CD1c-positive myeloid dendritic cell (primary cell): ENCODE results near the gene GOT1.

Experiments
- DNase-seq: peaks from one replicate; pipeline ENCODE4 v3.0.0-alpha.2; 2016; ENCODE audit errors: extremely low spot score

The GOT1 gene

DNA sequence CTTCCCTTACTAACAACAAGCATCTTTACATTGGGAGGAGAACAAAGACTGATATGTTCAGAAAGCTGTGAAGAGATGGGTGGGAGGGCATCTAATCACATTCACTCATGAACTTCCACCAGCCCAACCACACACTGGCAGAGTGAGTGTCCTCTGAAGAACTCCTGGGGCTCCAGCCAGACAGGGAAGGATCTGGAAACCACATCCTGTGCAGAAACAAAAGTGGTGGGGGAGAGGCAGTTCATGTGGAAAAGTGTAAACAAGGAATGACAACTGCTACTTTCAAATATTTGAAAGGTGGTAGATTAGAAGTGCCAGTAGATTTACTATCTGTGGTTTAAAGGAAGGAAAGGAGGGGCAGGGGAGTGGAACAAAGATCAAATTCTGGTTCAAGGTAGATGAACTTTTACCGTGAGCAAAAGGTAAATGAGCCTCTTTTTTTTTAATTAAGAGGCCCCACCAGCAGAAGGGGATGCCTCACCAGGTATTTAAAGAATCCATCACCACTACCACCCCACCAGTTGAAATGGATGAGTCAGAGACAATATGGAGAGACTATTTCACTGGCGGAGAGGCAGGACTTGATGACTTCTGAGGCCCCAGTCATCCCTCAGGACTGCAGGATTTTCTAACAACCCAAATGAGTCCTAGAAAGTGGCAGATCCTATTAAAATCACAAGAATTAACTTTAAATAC, 34.5 kb downstream of the GOT1 start:
- DNase-seq, result no peak

GRCh38 chr10:99394761-99395386, 35.5 kb downstream of the GOT1 start:
- no peak for DNase-seq

GRCh38 chr10:99394256-99394655, 36.2 kb downstream of the GOT1 start:
- DNase-seq, result no peak

GRCh38 chr10:99393683-99394082, 36.7 kb downstream of the GOT1 start:
- no peak for DNase-seq

DNA sequence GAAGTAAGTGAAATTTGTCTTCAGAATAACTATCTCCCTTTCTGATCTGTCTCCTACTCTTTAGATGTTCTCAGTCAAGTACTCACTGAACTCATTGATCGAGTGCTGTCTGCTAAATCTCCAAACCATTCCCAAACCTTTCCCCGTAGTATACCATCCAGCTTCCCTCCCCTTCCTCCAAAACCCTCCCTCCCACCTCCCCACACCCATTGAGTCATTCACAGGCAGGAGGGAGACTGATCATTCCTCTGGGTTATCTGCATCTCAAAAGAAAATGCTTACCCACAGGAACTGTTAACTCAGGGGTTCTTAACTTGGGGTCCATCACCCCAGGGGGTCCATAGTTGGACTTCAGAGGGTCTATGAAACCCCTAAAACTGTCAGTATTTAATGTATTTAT, 37.4 kb downstream of the GOT1 start:
- no peak for DNase-seq

DNA sequence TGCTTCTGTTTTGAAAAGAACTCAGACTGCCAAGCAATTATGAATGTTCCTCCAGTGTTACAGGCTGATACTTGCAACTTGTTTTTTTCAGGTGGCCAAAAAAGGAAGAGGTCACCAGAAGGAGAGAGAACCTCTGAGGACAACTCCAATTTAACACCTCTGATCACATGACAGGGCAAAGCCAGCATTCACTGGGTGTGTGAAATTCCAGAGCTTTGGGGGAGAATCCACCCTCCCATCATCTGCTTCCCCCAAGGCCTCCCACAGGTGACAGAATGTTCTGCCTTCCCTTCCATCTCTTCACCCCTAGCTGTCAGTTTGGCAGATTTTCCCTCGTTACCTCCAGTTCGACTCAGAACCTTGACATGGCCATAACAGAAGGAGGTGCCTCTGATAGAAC, 39.1 kb downstream of the GOT1 start:
- DNase-seq, result no peak

- no peak for DNase-seq
Measured at GRCh38 chr10:99389729-99390480, 40.5 kb downstream of the GOT1 start.

DNA sequence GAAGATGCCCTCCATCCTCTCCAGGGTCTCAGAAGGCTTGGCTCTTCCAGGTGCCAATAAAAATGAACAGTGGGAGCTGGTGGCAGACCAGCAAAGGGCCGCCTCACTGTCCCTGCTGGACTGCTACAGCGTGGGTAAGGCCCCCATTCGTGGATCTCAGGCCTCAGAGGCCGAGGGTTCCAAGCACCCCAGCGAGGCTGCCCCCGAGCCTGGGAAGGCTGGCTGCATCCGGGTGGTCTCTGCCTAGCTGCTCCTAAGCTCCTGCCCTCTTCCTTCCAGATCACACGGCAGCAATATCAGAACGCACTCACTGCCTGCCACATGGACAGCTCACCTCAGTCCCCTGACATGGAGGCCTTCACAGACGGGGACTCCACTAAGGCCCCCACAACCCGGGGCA, 42.9 kb downstream of the GOT1 start:
- DNase-seq, result no peak

DNA sequence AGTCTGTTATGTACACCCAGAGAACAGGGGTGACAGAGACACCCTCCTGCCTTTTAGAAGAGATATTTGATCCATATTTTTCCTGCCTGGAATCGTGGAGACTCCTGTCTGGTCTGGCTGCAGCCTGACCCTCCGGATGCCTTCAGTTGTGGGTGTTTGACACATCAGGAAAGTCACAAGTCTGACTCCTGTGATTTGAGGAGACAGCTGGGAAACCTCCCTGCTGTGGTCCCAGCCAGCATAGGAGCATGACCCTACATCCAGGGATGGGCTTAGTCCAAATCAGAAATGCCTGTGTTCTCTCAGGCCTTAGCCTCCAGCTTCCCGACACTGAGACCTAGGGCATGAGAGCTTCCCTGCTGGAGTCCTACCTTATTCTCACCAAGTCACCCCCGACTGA, 43.4 kb downstream of the GOT1 start:
- no peak for DNase-seq

DNA sequence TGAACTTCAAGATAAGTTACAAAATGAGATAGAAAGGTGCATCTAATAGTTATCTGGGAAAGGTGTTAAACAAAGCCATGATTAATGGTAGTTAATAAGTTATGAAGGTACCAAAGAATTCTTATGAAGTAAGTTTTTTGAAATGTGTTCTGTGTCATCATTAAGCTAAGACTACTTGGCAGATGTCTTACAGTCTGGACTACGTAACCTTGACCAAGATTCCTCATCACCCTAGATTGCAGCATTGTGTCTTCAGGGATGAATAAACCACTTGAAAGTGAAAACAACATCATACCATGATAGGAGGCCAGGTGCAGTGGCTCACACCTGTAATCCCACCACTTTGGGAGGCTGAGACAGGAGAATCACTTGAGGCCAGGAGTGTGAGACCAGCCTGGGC, 48.2 kb downstream of the GOT1 start:
- DNase-seq, result no peak

- no peak for DNase-seq
Measured at GRCh38 chr10:99375426-99375825, 55.0 kb downstream of the GOT1 start.

DNA sequence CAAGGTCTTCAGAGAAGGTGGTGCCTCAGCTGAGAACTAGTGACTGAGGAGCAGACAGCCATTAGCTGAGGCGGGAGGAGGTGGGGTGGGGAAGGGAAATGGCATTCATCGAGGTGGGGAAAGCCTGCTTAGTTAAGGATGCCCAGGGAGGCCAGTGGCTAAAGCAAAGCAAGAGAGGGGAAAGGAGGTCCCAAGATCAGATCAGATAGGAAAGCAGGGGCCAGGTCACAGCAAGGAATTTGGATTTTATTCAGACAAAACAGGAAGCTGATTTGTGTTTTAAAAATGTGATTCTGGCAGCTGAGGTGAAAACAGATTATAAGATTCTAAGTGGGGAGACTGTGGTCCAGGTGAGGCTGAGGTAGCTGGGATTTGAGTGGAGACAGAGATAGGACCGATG, 55.5 kb downstream of the GOT1 start:
- no peak for DNase-seq

- no peak for DNase-seq
Measured at GRCh38 chr10:99374526-99374925, 55.9 kb downstream of the GOT1 start.

DNA sequence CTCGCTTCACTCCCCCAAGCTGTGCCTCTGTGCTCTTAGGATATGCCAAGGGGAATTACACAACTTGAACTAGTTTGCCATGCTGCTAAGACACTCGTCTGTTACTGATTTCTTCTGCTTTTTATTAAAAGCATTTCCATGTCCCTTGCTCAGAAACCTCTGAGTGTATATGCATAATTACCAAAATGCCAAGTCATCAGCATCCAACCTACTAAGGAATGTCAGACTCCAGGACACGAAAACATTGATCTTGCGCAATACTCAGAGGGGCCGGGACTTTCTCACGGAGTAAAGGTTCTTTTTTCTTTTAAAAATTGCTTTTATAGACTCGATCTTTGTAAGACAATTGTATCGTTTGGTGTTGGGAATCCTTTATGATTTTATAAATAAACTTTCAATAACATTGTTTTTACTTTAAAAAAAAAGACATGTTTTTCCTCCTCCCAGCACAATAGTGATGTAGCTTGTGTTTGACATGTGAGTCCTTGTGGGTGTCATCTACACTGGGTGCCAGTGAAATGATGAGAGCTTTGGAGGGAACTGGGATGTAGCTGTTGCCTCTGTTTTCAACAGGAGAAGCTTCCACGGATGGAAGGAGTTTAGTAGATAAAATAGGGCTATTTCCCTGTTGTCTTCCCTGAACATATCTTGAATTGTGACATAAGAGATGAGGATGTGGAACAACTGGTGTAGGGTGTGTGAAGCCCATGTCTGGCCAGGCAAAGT, 57.7 kb downstream of the GOT1 start:
- no peak for DNase-seq

GRCh38 chr10:99370993-99371392, 59.4 kb downstream of the GOT1 start:
- DNase-seq, result peak; percentile 7

GRCh38 chr10:99369551-99369950, 60.9 kb downstream of the GOT1 start:
- no peak for DNase-seq

DNA sequence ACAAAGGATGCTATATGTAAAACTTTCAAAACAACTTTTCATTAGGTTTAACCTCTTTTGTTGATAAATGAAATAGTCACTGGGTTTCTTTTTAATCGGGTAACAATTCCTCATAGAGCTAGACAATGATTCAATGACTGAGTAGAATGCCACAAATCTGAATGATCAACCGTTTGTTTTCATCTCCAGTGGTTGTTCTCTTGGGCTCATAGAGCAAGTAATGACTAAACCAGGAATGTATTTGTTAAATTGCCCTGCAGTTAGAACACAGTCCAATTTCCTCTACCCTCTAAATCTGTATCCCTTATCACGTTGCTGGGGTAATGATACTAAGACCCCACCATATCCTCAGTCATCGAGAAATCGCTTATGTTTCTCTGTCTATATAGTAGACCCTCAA, 61.3 kb downstream of the GOT1 start:
- DNase-seq, result no peak

DNA sequence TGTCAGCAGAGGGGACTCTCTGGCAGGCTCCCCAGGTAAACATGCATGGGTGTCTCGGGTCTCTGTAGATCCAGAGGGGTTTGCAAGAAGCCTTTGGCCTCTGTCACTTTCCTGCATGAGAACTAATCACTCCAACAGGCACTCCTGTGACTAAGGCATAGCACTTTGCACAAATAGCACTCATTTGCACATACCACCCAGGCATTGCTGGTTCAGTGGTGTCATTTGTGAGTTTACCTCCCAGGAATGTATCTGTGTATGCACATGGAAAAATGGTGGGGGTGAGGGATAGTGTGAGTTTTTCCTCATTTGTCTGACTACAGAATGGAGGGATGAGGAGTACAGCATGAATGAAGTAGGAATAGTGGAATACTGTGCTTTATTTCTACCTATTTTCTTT, 61.8 kb downstream of the GOT1 start:
- DNase-seq, result no peak

DNA sequence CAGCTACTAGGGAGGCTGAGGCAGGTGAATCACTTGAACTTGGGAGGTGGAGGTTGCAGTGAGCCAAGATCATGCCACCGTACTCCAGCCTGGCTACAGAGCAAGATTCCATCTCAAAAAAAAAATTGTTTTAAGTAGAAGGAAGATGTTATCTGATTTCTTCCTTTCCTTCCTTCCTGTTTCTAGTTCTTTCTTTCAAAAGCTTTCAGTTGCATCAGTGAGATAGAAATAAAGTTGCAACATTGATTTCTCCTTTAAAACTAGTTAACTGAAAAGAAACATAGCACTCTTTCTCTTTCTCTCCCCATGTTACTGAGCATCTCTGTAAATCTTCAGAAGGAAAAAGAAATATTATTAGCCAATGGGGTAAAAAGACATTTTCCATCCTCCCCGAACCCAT, 63.8 kb downstream of the GOT1 start:
- DNase-seq, result no peak

DNA sequence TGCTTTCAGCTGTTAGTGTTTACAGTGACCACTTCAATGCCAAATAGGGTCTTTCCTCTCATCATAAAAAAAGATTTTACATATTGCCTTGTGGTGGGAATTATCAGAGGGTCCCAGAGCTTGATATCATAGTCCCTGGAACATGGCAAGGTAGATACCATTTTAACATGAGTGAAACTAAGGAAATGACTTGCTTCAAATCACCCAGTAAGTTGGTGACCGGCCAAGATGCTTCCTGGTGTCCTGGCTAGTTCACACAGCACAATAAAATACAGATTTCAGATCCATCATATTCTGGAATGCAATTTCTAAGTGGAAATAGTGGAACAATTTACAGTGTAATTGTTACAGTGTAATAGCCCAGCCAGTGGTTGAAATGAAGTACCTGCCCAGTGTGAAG, 64.7 kb downstream of the GOT1 start:
- no peak for DNase-seq

DNA sequence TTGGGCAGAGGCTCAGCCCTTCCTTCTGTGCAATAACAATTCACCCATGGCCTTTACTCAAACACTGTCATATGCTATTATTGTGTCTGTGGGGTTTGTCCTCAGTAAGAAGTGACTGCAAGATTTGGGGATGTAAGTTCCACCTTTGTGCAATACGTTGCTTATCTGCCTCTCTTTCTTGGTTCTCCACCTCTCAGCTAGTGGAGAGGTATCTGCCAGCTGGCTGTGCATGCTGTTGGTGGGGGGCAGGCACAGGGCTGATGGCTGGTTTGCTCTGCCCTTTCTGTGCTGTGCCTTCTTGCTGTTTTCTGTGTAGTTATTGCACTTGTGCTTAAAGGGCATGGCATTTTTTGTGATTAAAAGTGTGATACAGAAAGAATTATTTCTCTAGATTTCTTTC, 65.1 kb downstream of the GOT1 start:
- DNase-seq, result no peak

- no peak for DNase-seq
Measured at GRCh38 chr10:99364125-99364524, 66.3 kb downstream of the GOT1 start.

DNA sequence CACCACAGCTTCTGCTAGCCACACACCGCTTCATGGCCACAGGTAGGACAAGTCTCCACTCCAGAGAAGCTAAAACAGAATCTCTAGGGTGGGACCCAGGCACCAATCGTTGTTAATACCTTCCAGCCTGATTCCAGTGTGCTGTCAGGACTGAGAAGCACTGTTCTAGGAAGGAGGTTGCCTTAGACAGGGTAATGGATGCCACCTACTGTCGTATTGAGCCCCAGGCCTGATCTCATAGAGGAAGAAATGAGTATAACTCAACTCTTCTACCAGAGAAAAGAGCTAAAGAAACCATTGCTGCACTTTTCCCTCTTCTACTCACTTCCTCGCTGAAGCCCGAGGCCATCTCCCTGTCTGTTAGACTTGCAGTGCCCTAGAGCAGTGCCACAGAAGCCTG, 69.5 kb downstream of the GOT1 start:
- DNase-seq, result no peak
